GM13977 (cell line): ENCODE data around the gene MYL5.
A peak's percentile ranks its signal among the peaks of the same experiment; 100 is the strongest.

ENCODE experiments used
- DNase-seq: peaks from one replicate; pipeline ENCODE4 v3.0.0; 2012; ENCODE audit warnings: low spot score
- CTCF ChIP-seq: IDR thresholded peaks from 2 replicates; pipeline ENCODE4 v1.5.1; 2012; ENCODE audit warnings: mild to moderate bottlenecking, control low read depth; ENCODE audit not compliant: insufficient read depth; ENCODE audit errors: extremely low read depth, missing control alignments
- in situ Hi-C: fragments of 300-500 bp; cut with MboI; formaldehyde crosslinking; loops from one replicate; pipeline ENCODE4 v1.12.0; 2022; ENCODE audit warnings: low sequenced_read_pairs, low pct_unique_long_range_greater_than_20kb, mixed read lengths, inconsistent platforms; ENCODE audit not compliant: unreplicated experiment

Gene MYL5

GRCh38 chr4:674172-675035 is at the start of gene MYL5, which contains the start of gene ATP5ME:
Gene MYL5, plus strand, starts transcription at chr4:674542. Its CDS starts 3,485 bp downstream, at chr4:678027.
Gene ATP5ME, minus strand, starts transcription at chr4:674276. Its CDS starts 29 bp downstream, at chr4:674247.
- peak; percentile 100 for DNase-seq
- in situ Hi-C loops = no loop called here
- TF ChIP-seq CTCF = peak; percentile 98

GRCh38 chr4:624705-625590 is 49.4 kb upstream of the MYL5 start, which contains the start of gene PDE6B:
Gene PDE6B, plus strand, starts transcription at chr4:625573. Its CDS starts 54 bp downstream, at chr4:625627.
- in situ Hi-C loops = no loop called here
- TF ChIP-seq CTCF = no peak
- DNase-seq = no peak

GRCh38 chr4:625631-626161 is 48.6 kb upstream of the MYL5 start:
- DNase-seq = no peak
- in situ Hi-C loops = no loop called here
- no peak for TF ChIP-seq CTCF

- in situ Hi-C loops = no loop called here
- no peak for TF ChIP-seq CTCF
- DNase-seq = no peak
Observed at GRCh38 chr4:626201-627091, 47.9 kb upstream of the MYL5 start.

- in situ Hi-C loops = no loop called here
- no peak for DNase-seq
- no peak for TF ChIP-seq CTCF
Observed at GRCh38 chr4:627347-628125, 46.8 kb upstream of the MYL5 start.
